Measurements from ENCODE around the gene OXNAD1. TPM values are rescaled to one million over a fixed set of nuclear protein-coding genes. Genes with fewer than 3 reads are reported as not detected.

The OXNAD1 gene
- total RNA-seq, 1 experiment from 2014 or later = 12.1 TPM

DNA sequence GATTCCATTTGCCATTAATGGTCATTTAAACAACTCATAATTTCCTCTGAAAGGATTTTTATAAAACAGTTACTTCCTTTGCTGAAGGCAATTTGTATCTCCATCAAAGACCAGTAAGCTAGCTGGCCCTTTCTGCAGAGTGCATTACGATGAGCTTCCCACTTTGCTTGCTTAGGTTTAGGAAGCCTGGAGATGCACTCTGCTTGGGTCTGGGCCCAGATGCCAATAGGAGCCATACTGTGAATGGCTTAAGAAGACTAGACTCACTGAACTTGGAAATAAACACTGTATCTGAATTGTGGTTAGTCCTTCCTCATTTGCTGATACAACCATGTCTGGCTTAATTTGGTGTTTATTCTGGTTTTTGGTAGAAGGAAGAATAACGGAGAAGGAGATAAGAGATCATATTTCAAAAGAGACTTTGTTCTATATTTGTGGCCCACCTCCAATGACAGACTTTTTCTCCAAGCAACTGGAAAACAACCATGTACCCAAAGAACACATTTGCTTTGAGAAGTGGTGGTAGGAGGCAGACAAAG is 38.1 kb downstream of the OXNAD1 start (continued):
- TF ChIP-seq REST (IDR thresholded peaks at IDR 0.05; ENCODE audit: low read depth) = no peak
- no peak for TF ChIP-seq JUND (IDR thresholded peaks at IDR 0.05)

- Histone ChIP-seq H3K9ac (ENCODE audit: low read length) (no peak overlapping the region), H3K27me3 (ENCODE audit: insufficient read depth, low read length) (no peaks in the 10 kb centered on the region), H3K9me3 (ENCODE audit: control insufficient read depth in 1 of 2, insufficient read depth in 1 of 2, low read depth in 1 of 2, low read length in 2 of 2) (no peaks in the 10 kb centered on the region), H2AFZ (ENCODE audit: low read depth, low read length, poor library complexity, severe bottlenecking) (no peak overlapping the region), H3K4me3 (replicated peaks in 1 of 2; ENCODE audit: low read depth in 1 of 2, low read length in 2 of 2) (no peak overlapping the region), H3K36me3 (ENCODE audit: control insufficient read depth in 1 of 2, insufficient read depth in 2 of 2, low read length in 2 of 2) (peaks cover 0 to 10% of the 10 kb centered on the region in 2 experiments; a peak in 2 of 4 replicates), H3K79me2 (ENCODE audit: insufficient read depth, low read length) (no peaks in the 10 kb centered on the region; the same call in 1 of the 2 replicates), H3K27ac (ENCODE audit: low read depth, low read length) (no peak overlapping the region), H4K20me1 (ENCODE audit: insufficient read depth) (no peaks in the 10 kb centered on the region), H3K4me1 (ENCODE audit: control insufficient read depth in 1 of 2, insufficient read depth in 2 of 2, low read length in 2 of 2) (peaks cover 0 to 5% of the 10 kb centered on the region in 2 experiments; a peak in 2 of 4 replicates), H3K9me2 (ENCODE audit: insufficient read depth) (no peaks in the 10 kb centered on the region), H3K4me2 (ENCODE audit: low read length) (no peak overlapping the region)
- intact Hi-C loops (cut with micrococcal nuclease) = no loop called here
- BruUV-seq (replicated peaks) = no TSS peak
- ChIA-PET CTCF (interaction anchor here (1.5 to 1.8 kb wide), 2 partner anchors 14 kb away, joined by 3 to 9 read pairs; no protein-coding TSS in a partner anchor), RAD21 (ENCODE audit: low non-redundant PET in 1 of 2, low total read pairs in 2 of 2, uncharacterized antibody in 2 of 2, unreplicated experiment in 2 of 2) (no interaction called here), POLR2A (no interaction called here)
- no peak for DNase-seq (ENCODE audit: low read depth, low spot score)
- ATAC-seq = no peak
- TF ChIP-seq CBX3 (IDR thresholded peaks at IDR 0.05; ENCODE audit: low read depth) (no peak), EZH2 (IDR thresholded peaks at IDR 0.05) (no peak), ATF3 (IDR thresholded peaks at IDR 0.05) (no peak), ZNF274 (IDR thresholded peaks at IDR 0.05; ENCODE audit: low read depth, low read length) (no peak), FOSL1 (IDR thresholded peaks at IDR 0.05; ENCODE audit: low read depth) (no peak), SRF (IDR thresholded peaks at IDR 0.05; ENCODE audit: low read depth) (no peak), JUND (IDR thresholded peaks at IDR 0.05) (no peak), TCF7L2 (IDR thresholded peaks at IDR 0.05; ENCODE audit: borderline replicate concordance, extremely low read depth, insufficient read depth, insufficient read length) (no peak), SIN3A (IDR thresholded peaks at IDR 0.05; ENCODE audit: low read depth) (no peak), ZBTB33 (IDR thresholded peaks at IDR 0.05; ENCODE audit: extremely low read depth, insufficient replicate concordance, low read length) (no peak), REST (IDR thresholded peaks at IDR 0.05; ENCODE audit: low read depth) (no peak), ZFX (IDR thresholded peaks at IDR 0.05) (no peak)
Measured at GRCh38 chr3:16304061-16305010, 39.3 kb downstream of the OXNAD1 start.

All from HCT116 (cell line).